KMS-11 (cell line): ENCODE results near the gene GCNT2.

Source experiments
- H2AFZ ChIP-seq: fragments of 200-600 bp; sonication (generic); 2 replicates; pipeline ENCODE4 v1.6.1; 2016; ENCODE audit warnings: antibody characterized with exemption, mixed run types, low read depth
- H3K27ac ChIP-seq: fragments of 200-600 bp; sonication (generic); 2 replicates; pipeline ENCODE4 v1.6.1; 2016; ENCODE audit warnings: mild to moderate bottlenecking, mixed run types
- H3K27me3 ChIP-seq: fragments of 200-600 bp; sonication (generic); 2 replicates; pipeline ENCODE4 v1.6.1; 2017; ENCODE audit warnings: mild to moderate bottlenecking, low read depth, mixed run types, moderate library complexity; ENCODE audit not compliant: insufficient read depth
- H3K36me3 ChIP-seq: fragments of 200-600 bp; sonication (generic); 2 replicates; pipeline ENCODE4 v1.6.1; 2017; ENCODE audit warnings: mild to moderate bottlenecking, mixed run types; ENCODE audit not compliant: insufficient read depth
- H3K4me1 ChIP-seq: fragments of 200-600 bp; sonication (generic); 2 replicates; pipeline ENCODE4 v1.6.1; 2016; ENCODE audit warnings: mild to moderate bottlenecking, low read depth, mixed run types; ENCODE audit not compliant: poor library complexity, severe bottlenecking
- H3K4me2 ChIP-seq: fragments of 200-600 bp; sonication (generic); 2 replicates; pipeline ENCODE4 v1.7.0; 2016; ENCODE audit warnings: mild to moderate bottlenecking, mixed run types
- H3K4me3 ChIP-seq: fragments of 200-600 bp; sonication (generic); IDR thresholded peaks from 2 replicates; pipeline ENCODE4 v1.6.1; 2017; ENCODE audit warnings: low read depth, low read length, mixed read lengths; ENCODE audit not compliant: insufficient read depth
- H3K79me2 ChIP-seq: fragments of 200-600 bp; sonication (generic); 2 replicates; pipeline ENCODE4 v1.6.1; 2016; ENCODE audit warnings: low read depth, mixed run types; ENCODE audit not compliant: insufficient read depth
- H3K9ac ChIP-seq: fragments of 200-600 bp; sonication (generic); 2 replicates; pipeline ENCODE4 v1.6.1; 2016; ENCODE audit warnings: mild to moderate bottlenecking, mixed run types
- H4K20me1 ChIP-seq: fragments of 200-600 bp; sonication (generic); 2 replicates; pipeline ENCODE4 v1.6.1; 2016; ENCODE audit warnings: mild to moderate bottlenecking, mixed run types; ENCODE audit not compliant: insufficient read depth
- TF ChIP-seq, protein P1 (sequence below): fragments of 200-600 bp; sonication (generic); conservative IDR thresholded peaks from 2 replicates; pipeline ENCODE4 v1.6.1; 2017; ENCODE audit warnings: low read depth, mild to moderate bottlenecking, antibody characterized with exemption, low read length, moderate library complexity, mixed read lengths

Gene GCNT2

GRCh38 chr6:10557913-10558312 is 36.8 kb downstream of the GCNT2 start:
- Histone ChIP-seq H4K20me1 (no peaks in the 10 kb centered on the region), H3K9ac (no peak overlapping the region)

GRCh38 chr6:10558565-10558964 is 37.4 kb downstream of the GCNT2 start:
- Histone ChIP-seq H3K27me3 (no peaks in the 10 kb centered on the region), H3K36me3 (no peaks in the 10 kb centered on the region), H2AFZ (no peak overlapping the region), H3K79me2 (no peaks in the 10 kb centered on the region), H3K4me3 (no peak overlapping the region), H3K9ac (no peak overlapping the region), H4K20me1 (no peaks in the 10 kb centered on the region), H3K4me1 (no peaks in the 10 kb centered on the region), H3K27ac (no peak overlapping the region), H3K4me2 (no peak overlapping the region)
- TF ChIP-seq, protein P1, sequence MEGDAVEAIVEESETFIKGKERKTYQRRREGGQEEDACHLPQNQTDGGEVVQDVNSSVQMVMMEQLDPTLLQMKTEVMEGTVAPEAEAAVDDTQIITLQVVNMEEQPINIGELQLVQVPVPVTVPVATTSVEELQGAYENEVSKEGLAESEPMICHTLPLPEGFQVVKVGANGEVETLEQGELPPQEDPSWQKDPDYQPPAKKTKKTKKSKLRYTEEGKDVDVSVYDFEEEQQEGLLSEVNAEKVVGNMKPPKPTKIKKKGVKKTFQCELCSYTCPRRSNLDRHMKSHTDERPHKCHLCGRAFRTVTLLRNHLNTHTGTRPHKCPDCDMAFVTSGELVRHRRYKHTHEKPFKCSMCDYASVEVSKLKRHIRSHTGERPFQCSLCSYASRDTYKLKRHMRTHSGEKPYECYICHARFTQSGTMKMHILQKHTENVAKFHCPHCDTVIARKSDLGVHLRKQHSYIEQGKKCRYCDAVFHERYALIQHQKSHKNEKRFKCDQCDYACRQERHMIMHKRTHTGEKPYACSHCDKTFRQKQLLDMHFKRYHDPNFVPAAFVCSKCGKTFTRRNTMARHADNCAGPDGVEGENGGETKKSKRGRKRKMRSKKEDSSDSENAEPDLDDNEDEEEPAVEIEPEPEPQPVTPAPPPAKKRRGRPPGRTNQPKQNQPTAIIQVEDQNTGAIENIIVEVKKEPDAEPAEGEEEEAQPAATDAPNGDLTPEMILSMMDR: no peak

More at GRCh38 chr6:10557913-10558312, 36.8 kb downstream of the GCNT2 start:
- Histone ChIP-seq H3K27ac (no peak overlapping the region), H3K4me1 (no peaks in the 10 kb centered on the region), H3K79me2 (no peaks in the 10 kb centered on the region), H3K4me2 (no peak overlapping the region), H2AFZ (no peak overlapping the region), H3K36me3 (no peaks in the 10 kb centered on the region), H3K4me3 (no peak overlapping the region), H3K27me3 (no peaks in the 10 kb centered on the region)
- TF ChIP-seq, protein P1: no peak

DNA sequence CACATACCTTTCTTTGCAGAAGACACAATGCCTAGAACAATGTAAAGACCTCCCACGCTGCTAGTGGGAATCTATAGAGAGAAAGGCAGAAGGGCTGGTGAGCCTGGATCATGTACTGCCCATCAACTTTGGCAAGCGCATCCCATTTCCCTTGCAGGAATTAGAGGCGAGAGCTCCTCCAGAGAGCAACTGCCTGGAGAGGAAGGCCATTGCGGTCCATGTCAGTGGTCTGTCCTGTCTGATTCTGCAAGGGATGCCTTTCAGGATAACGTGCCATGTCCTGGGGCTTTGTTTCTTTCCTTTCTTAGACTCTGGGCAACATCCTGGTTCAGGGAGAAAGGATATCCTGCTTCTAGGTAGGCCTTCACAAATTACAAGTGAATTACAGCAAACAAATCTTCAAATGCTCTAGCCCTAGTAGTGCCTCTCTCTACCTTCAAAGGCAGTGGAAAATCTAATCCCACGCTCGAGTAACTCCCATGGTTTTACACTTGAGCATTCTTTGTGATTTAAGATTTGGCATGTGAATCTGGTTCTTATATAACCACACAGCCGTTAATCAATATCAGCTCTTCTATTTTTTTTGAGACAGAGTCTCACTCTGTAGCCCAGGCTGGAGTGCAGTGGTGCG is 38.5 kb downstream of the GCNT2 start:
- Histone ChIP-seq H3K79me2 (no peaks in the 10 kb centered on the region), H3K36me3 (no peaks in the 10 kb centered on the region), H3K27ac (no peak overlapping the region), H4K20me1 (no peaks in the 10 kb centered on the region), H3K9ac (no peak overlapping the region), H2AFZ (no peak overlapping the region), H3K4me1 (no peaks in the 10 kb centered on the region), H3K4me3 (no peak overlapping the region), H3K27me3 (no peaks in the 10 kb centered on the region), H3K4me2 (no peak overlapping the region)
- TF ChIP-seq, protein P1: no peak

DNA sequence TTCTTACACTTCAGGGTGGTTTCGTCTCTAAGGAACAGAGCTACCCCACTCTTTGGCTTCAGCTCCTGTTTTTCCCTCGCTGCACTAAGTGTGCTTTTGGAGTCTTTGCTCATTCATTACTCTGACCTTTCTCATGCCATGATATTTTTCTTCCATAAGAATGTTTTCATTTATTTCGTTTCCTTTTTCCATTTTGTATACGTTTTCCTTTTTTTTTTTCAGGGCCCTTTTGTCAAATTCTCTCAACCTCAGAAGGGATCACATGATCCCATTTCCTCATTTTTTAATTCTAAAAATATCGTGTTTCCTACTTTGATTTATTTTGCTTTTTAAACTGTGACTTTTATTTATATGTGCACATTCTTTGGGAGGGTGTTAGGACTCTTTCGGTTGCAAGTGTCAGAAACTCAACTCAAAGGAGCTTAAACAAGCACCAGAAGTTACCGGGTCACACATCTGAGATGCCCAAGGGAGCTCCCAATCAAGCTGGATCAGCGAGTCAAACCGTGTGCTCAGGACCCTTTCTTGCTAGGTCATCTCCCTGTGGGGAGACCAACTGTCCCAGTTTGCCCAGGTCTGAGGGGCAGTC is 40.6 kb downstream of the GCNT2 start:
- Histone ChIP-seq H3K79me2 (no peaks in the 10 kb centered on the region), H4K20me1 (no peaks in the 10 kb centered on the region), H3K9ac (no peak overlapping the region), H3K36me3 (no peaks in the 10 kb centered on the region), H3K27ac (no peak overlapping the region), H2AFZ (no peak overlapping the region), H3K4me2 (no peak overlapping the region), H3K4me1 (no peaks in the 10 kb centered on the region), H3K27me3 (no peaks in the 10 kb centered on the region), H3K4me3 (no peak overlapping the region)
- TF ChIP-seq, protein P1: no peak
